HG03442 (cell line): ENCODE measurements around the gene KHNYN.

Experiments
- ATAC-seq: cut with Tn5 transposase; IDR thresholded peaks from one replicate; pipeline ENCODE4 v1.9.1; 2021; ENCODE audit warnings: mild to moderate bottlenecking, moderate library complexity; ENCODE audit not compliant: unreplicated experiment

The KHNYN gene

GRCh38 chr14:24399999-24400718 is 29.6 kb upstream of the KHNYN start:
- no peak for ATAC-seq

- no peak for ATAC-seq
Observed at GRCh38 chr14:24401810-24402702, 27.7 kb upstream of the KHNYN start.

- no peak for ATAC-seq
Observed at GRCh38 chr14:24403294-24403998, 26.3 kb upstream of the KHNYN start.

GRCh38 chr14:24404814-24405213 is 24.9 kb upstream of the KHNYN start:
- no peak for ATAC-seq

- ATAC-seq = no peak
Observed at GRCh38 chr14:24406416-24406815, 23.3 kb upstream of the KHNYN start.

GRCh38 chr14:24407608-24408325 is 22.0 kb upstream of the KHNYN start:
- ATAC-seq = no peak

GRCh38 chr14:24408764-24409163 is 21.0 kb upstream of the KHNYN start:
- ATAC-seq = no peak

- no peak for ATAC-seq
Observed at GRCh38 chr14:24409192-24409591, 20.6 kb upstream of the KHNYN start.

GRCh38 chr14:24409956-24410355 is 19.8 kb upstream of the KHNYN start:
- no peak for ATAC-seq

- ATAC-seq = no peak
Observed at GRCh38 chr14:24411443-24412389, 18.0 kb upstream of the KHNYN start.

GRCh38 chr14:24414077-24414476 is 15.7 kb upstream of the KHNYN start:
- no peak for ATAC-seq

- ATAC-seq = no peak
Observed at GRCh38 chr14:24414732-24415420, 14.9 kb upstream of the KHNYN start.

GRCh38 chr14:24415421-24416253 is 14.1 kb upstream of the KHNYN start:
- no peak for ATAC-seq

GRCh38 chr14:24416254-24416931 is 13.4 kb upstream of the KHNYN start:
- no peak for ATAC-seq

- ATAC-seq = no peak
Observed at GRCh38 chr14:24416932-24417619, 12.7 kb upstream of the KHNYN start.

- ATAC-seq = no peak
Observed at GRCh38 chr14:24417832-24418491, 11.8 kb upstream of the KHNYN start.

GRCh38 chr14:24418492-24418873 is 11.3 kb upstream of the KHNYN start:
- no peak for ATAC-seq
